Measurements from ENCODE around the gene CNBP.
"Not testable (repeated sequence)": the region's sequence is repeated elsewhere in the genome, so short reads cannot be mapped to it uniquely, and the experiment has no call there.

Gene CNBP

DNA sequence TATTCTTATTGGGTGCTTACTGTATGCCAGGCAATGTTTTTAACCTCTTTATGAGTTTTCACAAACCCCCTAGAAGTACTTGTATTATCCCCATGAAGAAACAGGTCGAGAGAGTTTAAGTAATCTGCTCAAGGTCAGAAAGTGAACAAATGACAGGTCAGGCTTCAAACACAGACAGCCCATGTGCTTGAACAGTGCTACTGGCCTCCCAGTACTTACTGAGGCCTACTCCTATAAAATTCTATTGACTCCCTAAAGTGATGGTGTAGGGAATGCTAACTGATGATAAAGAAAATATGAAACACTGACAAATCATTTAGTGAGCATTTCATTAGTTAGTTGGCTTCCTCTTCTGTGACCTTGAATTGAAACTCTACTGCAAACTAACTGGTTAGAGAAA is 4.2 kb upstream of the CNBP start:
- no peak overlapping the region for H4K8ac ChIP-seq (ENCODE audit: low read depth, low read length)
- H2BK5ac ChIP-seq (ENCODE audit: low read length) = no peak overlapping the region
- H3K27ac ChIP-seq (replicated peaks; ENCODE audit: low read length) = no peak overlapping the region
- no peak overlapping the region for H4K91ac ChIP-seq (ENCODE audit: low read depth, low read length, poor library complexity)
- no peak overlapping the region for H2AK5ac ChIP-seq (ENCODE audit: low read depth, low read length)
- H3K4me3 ChIP-seq (ENCODE audit: low read length in 2 of 2) = no peak overlapping the region
- no peak overlapping the region for H2BK12ac ChIP-seq (ENCODE audit: low read length)
- H3K79me1 ChIP-seq (ENCODE audit: low read depth, low read length) = peaks cover 7% of the 10 kb centered on the region
- peaks cover 0 to 5% of the 10 kb centered on the region in 2 donors for H3K4me1 ChIP-seq (ENCODE audit: control insufficient read depth in 2 of 2, insufficient read depth in 1 of 2, low read depth in 1 of 2, low read length in 2 of 2)
- no peak overlapping the region for H3K18ac ChIP-seq (ENCODE audit: low read length)
- no peak overlapping the region for H3K4me2 ChIP-seq (ENCODE audit: insufficient read depth, low read length, poor library complexity, severe bottlenecking)
- no peak overlapping the region for H3K9ac ChIP-seq (ENCODE audit: low read depth, low read length, poor library complexity)
- no peak overlapping the region for H2BK120ac ChIP-seq (ENCODE audit: low read depth, low read length)
- no peak overlapping the region for H3K14ac ChIP-seq (ENCODE audit: low read length)
- no CpG with 5 or more reads among the region's 1 CpG for WGBS, 2 donors (ENCODE audit: extremely low coverage in 2 of 2, insufficient read length in 2 of 2, insufficient replicate concordance in 1 of 2)
- no peak overlapping the region for H3K23ac ChIP-seq (ENCODE audit: low read depth, low read length, poor library complexity)
- no peak overlapping the region for H3K4ac ChIP-seq (ENCODE audit: low read length)
- no peak for DNase-seq (ENCODE audit: low spot score)
- H3K27me3 ChIP-seq (ENCODE audit: control insufficient read depth in 3 of 3, insufficient read depth in 3 of 3, low read depth in 1 of 3, low read length in 3 of 3) = no peaks in the 10 kb centered on the region
- no peaks in the 10 kb centered on the region for H3K36me3 ChIP-seq (replicated peaks in 1 of 2; ENCODE audit: control insufficient read depth in 2 of 2, insufficient read depth in 2 of 2, low read length in 2 of 2)
- no peak overlapping the region for H2BK15ac ChIP-seq (ENCODE audit: low read length)
- no peaks in the 10 kb centered on the region for H3K9me3 ChIP-seq (replicated peaks in 1 of 2; ENCODE audit: control insufficient read depth in 2 of 2, insufficient read depth in 1 of 2, low read depth in 1 of 2, low read length in 2 of 2)
- no peak overlapping the region for H2AFZ ChIP-seq (ENCODE audit: low read length)

DNA sequence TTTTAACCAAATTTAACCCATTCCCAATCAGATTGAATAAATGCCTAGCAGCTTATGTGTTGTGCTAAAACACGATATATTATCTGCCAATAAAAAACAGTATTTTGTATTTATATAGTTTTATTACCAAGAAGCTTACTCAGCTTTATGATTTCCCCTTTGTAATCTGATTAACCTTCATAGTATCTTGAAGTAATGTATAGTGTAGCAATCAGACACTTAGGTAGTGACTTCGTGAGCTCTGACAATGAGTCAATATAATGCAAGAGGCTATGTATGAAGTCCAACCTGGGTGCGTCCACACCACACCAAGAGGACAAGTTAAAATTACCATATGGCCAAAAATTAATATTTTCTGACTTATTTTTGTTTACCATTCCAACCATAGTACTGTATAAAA is 2.1 kb upstream of the CNBP start:
- WGBS, 2 donors (ENCODE audit: extremely low coverage in 2 of 2, insufficient read length in 2 of 2, insufficient replicate concordance in 1 of 2) = no CpG with 5 or more reads among the region's 3 CpGs
- Histone ChIP-seq H3K4me2 (ENCODE audit: insufficient read depth, low read length, poor library complexity, severe bottlenecking) (no peak overlapping the region), H3K23ac (ENCODE audit: low read depth, low read length, poor library complexity) (no peak overlapping the region), H3K27me3 (ENCODE audit: control insufficient read depth in 3 of 3, insufficient read depth in 3 of 3, low read depth in 1 of 3, low read length in 3 of 3) (no peaks in the 10 kb centered on the region), H2AK5ac (ENCODE audit: low read depth, low read length) (no peak overlapping the region), H3K36me3 (replicated peaks in 1 of 2; ENCODE audit: control insufficient read depth in 2 of 2, insufficient read depth in 2 of 2, low read length in 2 of 2) (peaks cover 0 to 16% of the 10 kb centered on the region in 2 donors), H3K27ac (replicated peaks; ENCODE audit: low read length) (no peak overlapping the region), H3K9me3 (replicated peaks in 1 of 2; ENCODE audit: control insufficient read depth in 2 of 2, insufficient read depth in 1 of 2, low read depth in 1 of 2, low read length in 2 of 2) (no peaks in the 10 kb centered on the region), H2BK12ac (ENCODE audit: low read length) (no peak overlapping the region), H2BK5ac (ENCODE audit: low read length) (no peak overlapping the region), H3K4ac (ENCODE audit: low read length) (no peak overlapping the region), H2AFZ (ENCODE audit: low read length) (no peak overlapping the region), H4K91ac (ENCODE audit: low read depth, low read length, poor library complexity) (no peak overlapping the region), H3K18ac (ENCODE audit: low read length) (no peak overlapping the region), H4K8ac (ENCODE audit: low read depth, low read length) (no peak overlapping the region), H3K14ac (ENCODE audit: low read length) (no peak overlapping the region), H2BK120ac (ENCODE audit: low read depth, low read length) (no peak overlapping the region), H3K4me3 (ENCODE audit: low read length in 2 of 2) (no peak overlapping the region), H3K9ac (ENCODE audit: low read depth, low read length, poor library complexity) (no peak overlapping the region), H3K79me1 (ENCODE audit: low read depth, low read length) (peaks cover 7% of the 10 kb centered on the region), H3K4me1 (ENCODE audit: control insufficient read depth in 2 of 2, insufficient read depth in 1 of 2, low read depth in 1 of 2, low read length in 2 of 2) (peaks cover 0 to 9% of the 10 kb centered on the region in 2 donors), H2BK15ac (ENCODE audit: low read length) (no peak overlapping the region)
- DNase-seq (ENCODE audit: low spot score) = no peak

DNA sequence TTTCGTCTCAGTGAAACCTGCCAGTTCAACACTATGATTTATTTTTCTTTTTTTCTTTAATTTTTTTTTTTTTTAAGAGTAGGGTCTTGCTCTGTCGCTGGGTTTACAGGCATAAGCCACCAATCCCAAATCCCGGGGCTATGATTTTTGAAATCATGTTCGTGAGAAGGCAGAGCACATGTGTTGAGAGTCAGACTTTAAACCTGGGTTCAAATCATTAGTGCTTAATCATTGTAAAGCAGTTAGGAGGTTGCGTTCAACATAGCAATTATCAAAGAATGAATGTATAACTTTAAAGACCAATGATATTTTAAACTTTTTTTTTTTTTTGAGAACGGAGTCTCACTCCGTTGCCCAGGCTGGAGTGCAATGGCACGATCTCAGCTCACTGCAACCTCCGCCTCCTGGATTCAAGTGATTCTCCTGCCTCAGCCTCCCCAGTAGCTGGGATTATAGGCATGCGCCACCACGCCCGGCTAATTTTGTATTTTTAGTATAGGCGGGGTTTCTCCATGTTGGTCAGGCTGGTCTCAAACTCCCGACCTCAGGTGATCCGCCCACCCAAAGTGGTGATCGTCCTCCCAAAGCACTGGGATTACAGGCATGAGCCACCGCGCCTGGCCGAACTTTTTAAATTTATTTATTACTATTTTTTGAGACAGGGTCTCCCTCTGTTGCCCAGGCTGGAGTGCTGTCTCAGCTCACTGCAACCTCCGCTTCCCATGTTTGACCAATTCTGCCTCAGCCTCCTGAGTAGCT is 1.3 kb upstream of the CNBP start:
- H3K9ac ChIP-seq (ENCODE audit: low read depth, low read length, poor library complexity); H3K79me1 ChIP-seq (ENCODE audit: low read depth, low read length); H2AK5ac ChIP-seq (ENCODE audit: low read depth, low read length); H2BK15ac ChIP-seq (ENCODE audit: low read length); H2BK5ac ChIP-seq (ENCODE audit: low read length); DNase-seq (ENCODE audit: low spot score); H2AFZ ChIP-seq (ENCODE audit: low read length); H4K8ac ChIP-seq (ENCODE audit: low read depth, low read length); H3K9me3 ChIP-seq (replicated peaks in 1 of 2; ENCODE audit: control insufficient read depth in 2 of 2, insufficient read depth in 1 of 2, low read depth in 1 of 2, low read length in 2 of 2); H3K4ac ChIP-seq (ENCODE audit: low read length); H3K14ac ChIP-seq (ENCODE audit: low read length); H3K27ac ChIP-seq (replicated peaks; ENCODE audit: low read length); H3K18ac ChIP-seq (ENCODE audit: low read length); H2BK12ac ChIP-seq (ENCODE audit: low read length); H3K27me3 ChIP-seq (ENCODE audit: control insufficient read depth in 3 of 3, insufficient read depth in 3 of 3, low read depth in 1 of 3, low read length in 3 of 3); H3K4me2 ChIP-seq (ENCODE audit: insufficient read depth, low read length, poor library complexity, severe bottlenecking); H2BK120ac ChIP-seq (ENCODE audit: low read depth, low read length); H4K91ac ChIP-seq (ENCODE audit: low read depth, low read length, poor library complexity); H3K23ac ChIP-seq (ENCODE audit: low read depth, low read length, poor library complexity): not testable (repeated sequence)
- no CpG with 5 or more reads among the region's 20 CpGs for WGBS, 2 donors (ENCODE audit: extremely low coverage in 2 of 2, insufficient read length in 2 of 2, insufficient replicate concordance in 1 of 2)
- Histone ChIP-seq H3K4me3 (ENCODE audit: low read length in 2 of 2) (peak overlapping the region in 1 of 2 donors; percentile 98), H3K36me3 (replicated peaks in 1 of 2; ENCODE audit: control insufficient read depth in 2 of 2, insufficient read depth in 2 of 2, low read length in 2 of 2) (peaks cover 3 to 25% of the 10 kb centered on the region in 2 donors), H3K4me1 (ENCODE audit: control insufficient read depth in 2 of 2, insufficient read depth in 1 of 2, low read depth in 1 of 2, low read length in 2 of 2) (peaks cover 1 to 10% of the 10 kb centered on the region in 2 donors)

DNA sequence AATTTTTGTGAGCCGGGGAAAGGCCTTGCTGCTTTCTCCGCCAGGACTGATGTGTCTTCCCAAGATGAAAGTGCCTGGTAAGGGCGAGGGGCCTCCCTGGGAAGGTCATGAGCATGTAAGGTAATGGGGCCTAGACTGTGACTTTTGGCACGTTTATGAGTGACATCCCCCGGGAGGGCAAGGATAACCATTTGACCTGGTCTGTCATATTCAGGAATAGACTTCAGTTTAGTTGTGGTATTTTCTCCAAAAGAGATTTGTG is 631 bp upstream of the CNBP start:
- Histone ChIP-seq H3K79me1 (ENCODE audit: low read depth, low read length) (peaks cover 7% of the 10 kb centered on the region), H3K4me1 (ENCODE audit: control insufficient read depth in 2 of 2, insufficient read depth in 1 of 2, low read depth in 1 of 2, low read length in 2 of 2) (peaks cover 1 to 10% of the 10 kb centered on the region in 2 donors), H3K27ac (replicated peaks; ENCODE audit: low read length) (peak overlapping the region; percentile 76), H3K4me3 (ENCODE audit: low read length in 2 of 2) (peak overlapping the region; percentile 93 to 98), H4K8ac (ENCODE audit: low read depth, low read length) (peak overlapping the region; percentile 29), H3K9me3 (replicated peaks in 1 of 2; ENCODE audit: control insufficient read depth in 2 of 2, insufficient read depth in 1 of 2, low read depth in 1 of 2, low read length in 2 of 2) (no peaks in the 10 kb centered on the region), H2BK5ac (ENCODE audit: low read length) (no peak overlapping the region), H2BK12ac (ENCODE audit: low read length) (no peak overlapping the region), H2AK5ac (ENCODE audit: low read depth, low read length) (peak overlapping the region; percentile 66), H3K36me3 (replicated peaks in 1 of 2; ENCODE audit: control insufficient read depth in 2 of 2, insufficient read depth in 2 of 2, low read length in 2 of 2) (peaks cover 3 to 31% of the 10 kb centered on the region in 2 donors), H3K27me3 (ENCODE audit: control insufficient read depth in 3 of 3, insufficient read depth in 3 of 3, low read depth in 1 of 3, low read length in 3 of 3) (no peaks in the 10 kb centered on the region), H3K23ac (ENCODE audit: low read depth, low read length, poor library complexity) (no peak overlapping the region), H3K9ac (ENCODE audit: low read depth, low read length, poor library complexity) (peak overlapping the region; percentile 93), H3K18ac (ENCODE audit: low read length) (peak overlapping the region; percentile 96), H2BK120ac (ENCODE audit: low read depth, low read length) (no peak overlapping the region), H4K91ac (ENCODE audit: low read depth, low read length, poor library complexity) (no peak overlapping the region), H3K4me2 (ENCODE audit: insufficient read depth, low read length, poor library complexity, severe bottlenecking) (peak overlapping the region; percentile 80), H2BK15ac (ENCODE audit: low read length) (no peak overlapping the region), H3K4ac (ENCODE audit: low read length) (no peak overlapping the region), H2AFZ (ENCODE audit: low read length) (peak overlapping the region; percentile 97), H3K14ac (ENCODE audit: low read length) (no peak overlapping the region)
- WGBS, 2 donors (ENCODE audit: extremely low coverage in 2 of 2, insufficient read length in 2 of 2, insufficient replicate concordance in 1 of 2) = no CpG with 5 or more reads among the region's 5 CpGs
- no peak for DNase-seq (ENCODE audit: low spot score)

All from neuronal stem cell (in vitro differentiated cells).